NCI-H2171 (cell line): ENCODE results near the gene APLP1.
"Not testable (repeated sequence)": the region's sequence is repeated elsewhere in the genome, so short reads cannot be mapped to it uniquely, and the experiment has no call there.

Experiments used
- DNase-seq: peaks from one replicate; lab custom pipeline; 2025; lab: John Stamatoyannopoulos, UW

The APLP1 gene

GRCh38 chr19:35882114-35882832 lies 13.9 kb downstream of the APLP1 start:
- DNase-seq: peak; percentile 78

GRCh38 chr19:35883882-35884281 lies 15.5 kb downstream of the APLP1 start:
- DNase-seq: no peak

- DNase-seq: no peak
Measured at GRCh38 chr19:35885225-35885738, 16.9 kb downstream of the APLP1 start.

- no peak for DNase-seq
Measured at GRCh38 chr19:35885904-35886303, 17.5 kb downstream of the APLP1 start.

GRCh38 chr19:35887197-35887596 lies 18.8 kb downstream of the APLP1 start:
- DNase-seq: no peak

GRCh38 chr19:35888398-35888797 lies 20.0 kb downstream of the APLP1 start:
- DNase-seq: no peak

GRCh38 chr19:35889370-35890112 lies 21.2 kb downstream of the APLP1 start:
- DNase-seq: no peak

GRCh38 chr19:35890113-35890650 lies 21.8 kb downstream of the APLP1 start:
- no peak for DNase-seq

- not testable (repeated sequence) for DNase-seq
Measured at GRCh38 chr19:35891819-35892218, 23.4 kb downstream of the APLP1 start.

- no peak for DNase-seq
Measured at GRCh38 chr19:35894342-35894741, 26.0 kb downstream of the APLP1 start.

- DNase-seq: no peak
Measured at GRCh38 chr19:35895911-35896642, 27.7 kb downstream of the APLP1 start.

- no peak for DNase-seq
Measured at GRCh38 chr19:35896643-35897040, 28.3 kb downstream of the APLP1 start.

GRCh38 chr19:35897706-35898451 lies 29.5 kb downstream of the APLP1 start:
- no peak for DNase-seq

GRCh38 chr19:35898499-35898809 lies 30.1 kb downstream of the APLP1 start:
- DNase-seq: no peak

GRCh38 chr19:35899547-35900214 lies 31.3 kb downstream of the APLP1 start:
- DNase-seq: peak; percentile 80

GRCh38 chr19:35901055-35901644 lies 32.8 kb downstream of the APLP1 start:
- no peak for DNase-seq

- DNase-seq: no peak
Measured at GRCh38 chr19:35901854-35902661, 33.7 kb downstream of the APLP1 start, which contains the start of gene HCST. HCST (plus strand) TSS chr19:35902529; CDS start chr19:35902594, 65 bp downstream.

- no peak for DNase-seq
Measured at GRCh38 chr19:35902870-35903475, 34.6 kb downstream of the APLP1 start.

GRCh38 chr19:35903550-35904179 lies 35.3 kb downstream of the APLP1 start:
- no peak for DNase-seq
